HG02798 (cell line): Measurements from ENCODE around the gene GSPT1.

Experiments
- ATAC-seq: cut with Tn5 transposase; IDR thresholded peaks from one replicate; pipeline ENCODE4 v1.9.1; 2021; ENCODE audit warnings: mild to moderate bottlenecking; ENCODE audit not compliant: unreplicated experiment, poor library complexity

Gene GSPT1

GRCh38 chr16:11914210-11915113, 1.3 kb downstream of the GSPT1 start:
- ATAC-seq, result no peak

GRCh38 chr16:11913425-11914079, 2.2 kb downstream of the GSPT1 start:
- ATAC-seq, result no peak

- ATAC-seq, result no peak
These were observed 5.9 kb downstream of the GSPT1 start for GRCh38 chr16:11909653-11910545.

- no peak for ATAC-seq
These were observed 8.4 kb downstream of the GSPT1 start for GRCh38 chr16:11907160-11907970.

- no peak for ATAC-seq
These were observed 11.8 kb downstream of the GSPT1 start for GRCh38 chr16:11903906-11904305.

GRCh38 chr16:11901091-11901490, 14.7 kb downstream of the GSPT1 start:
- no peak for ATAC-seq

- ATAC-seq, result no peak
These were observed 19.1 kb downstream of the GSPT1 start for GRCh38 chr16:11896486-11897176.

- ATAC-seq, result no peak
These were observed 22.2 kb downstream of the GSPT1 start for GRCh38 chr16:11893571-11893970.

- ATAC-seq, result no peak
These were observed 23.0 kb downstream of the GSPT1 start for GRCh38 chr16:11892761-11893160.

- ATAC-seq, result no peak
These were observed 25.4 kb downstream of the GSPT1 start for GRCh38 chr16:11890231-11890965.

GRCh38 chr16:11886881-11887280, 28.9 kb downstream of the GSPT1 start:
- no peak for ATAC-seq

GRCh38 chr16:11884035-11884434, 31.7 kb downstream of the GSPT1 start:
- ATAC-seq, result no peak

GRCh38 chr16:11880007-11880406, 35.7 kb downstream of the GSPT1 start:
- ATAC-seq, result no peak

GRCh38 chr16:11877374-11877773, 38.4 kb downstream of the GSPT1 start:
- no peak for ATAC-seq

- no peak for ATAC-seq
These were observed 39.5 kb downstream of the GSPT1 start for GRCh38 chr16:11876306-11876705.

- ATAC-seq, result no peak
These were observed 40.0 kb downstream of the GSPT1 start for GRCh38 chr16:11875721-11876120.

GRCh38 chr16:11871193-11871592, 44.6 kb downstream of the GSPT1 start:
- ATAC-seq, result no peak

GRCh38 chr16:11870399-11870798, 45.4 kb downstream of the GSPT1 start:
- no peak for ATAC-seq
